HG03159 (cell line): ENCODE data around the gene NEDD4L.
"Not testable (repeated sequence)": the region's sequence is repeated elsewhere in the genome, so short reads cannot be mapped to it uniquely, and the experiment has no call there.

Experiments
- ATAC-seq: cut with Tn5 transposase; IDR thresholded peaks from one replicate; pipeline ENCODE4 v1.9.1; 2021; ENCODE audit warnings: mild to moderate bottlenecking, moderate library complexity; ENCODE audit not compliant: unreplicated experiment

NEDD4L gene

DNA sequence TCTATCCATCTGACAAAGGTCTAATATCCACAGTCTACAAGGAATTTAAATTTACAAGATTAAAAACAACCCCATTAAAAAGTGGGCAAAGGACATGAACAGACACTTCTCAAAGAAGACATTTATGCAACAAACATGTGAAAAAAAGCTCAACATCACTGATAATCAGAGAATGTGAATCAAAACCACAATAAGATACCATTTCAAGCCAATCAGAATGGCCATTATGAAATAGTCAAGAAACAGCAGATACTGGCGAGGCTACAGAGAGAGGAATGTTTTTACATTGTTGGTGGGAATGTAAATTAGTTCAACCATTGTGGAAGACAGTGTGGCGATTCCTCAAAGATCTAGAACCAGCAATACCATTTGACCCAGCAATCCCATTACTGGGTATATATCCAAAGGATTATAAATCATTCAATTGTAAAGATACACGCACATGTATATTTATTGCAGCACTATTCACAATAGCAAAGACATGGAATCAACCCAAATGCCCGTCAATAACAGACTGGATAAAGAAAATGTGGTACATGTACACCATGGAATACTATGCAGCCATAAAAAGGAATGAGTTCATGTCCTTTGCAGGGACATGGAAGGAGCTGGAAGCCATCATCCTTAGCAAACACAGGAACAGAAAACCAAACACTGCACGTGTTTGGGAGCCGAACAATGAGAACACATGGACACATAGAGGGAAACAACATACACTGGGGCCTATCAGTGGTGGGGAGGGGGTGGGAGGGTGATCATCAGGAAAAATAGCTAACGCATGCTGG is 391.4 kb downstream of the NEDD4L start:
- not testable (repeated sequence) for ATAC-seq

- no peak for ATAC-seq
Measured at GRCh38 chr18:58438161-58438957, 394.3 kb downstream of the NEDD4L start.

- no peak for ATAC-seq
Measured at GRCh38 chr18:58438958-58439300, 394.9 kb downstream of the NEDD4L start.

DNA sequence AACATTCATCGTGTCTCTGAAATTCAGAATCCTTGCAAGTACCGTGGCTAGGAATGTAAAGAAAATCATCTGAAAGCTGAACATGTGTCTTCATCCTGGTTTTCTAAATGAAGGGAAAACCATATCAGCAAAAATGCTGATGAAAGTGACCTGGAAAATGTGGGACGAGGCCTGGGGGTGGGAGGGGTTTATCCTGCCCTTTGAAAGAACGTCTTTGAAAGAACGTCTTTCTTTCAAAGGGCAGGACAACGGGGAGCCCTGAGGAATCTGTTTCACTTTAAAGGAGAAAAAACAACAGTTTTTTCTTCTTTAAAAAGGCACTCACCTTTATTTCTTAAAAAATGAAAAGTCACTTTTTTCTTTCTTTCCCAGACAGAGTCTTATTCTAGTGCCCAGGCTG is 399.6 kb downstream of the NEDD4L start:
- ATAC-seq = no peak

- no peak for ATAC-seq
Measured at GRCh38 chr18:58446391-58447060, 402.5 kb downstream of the NEDD4L start.

DNA sequence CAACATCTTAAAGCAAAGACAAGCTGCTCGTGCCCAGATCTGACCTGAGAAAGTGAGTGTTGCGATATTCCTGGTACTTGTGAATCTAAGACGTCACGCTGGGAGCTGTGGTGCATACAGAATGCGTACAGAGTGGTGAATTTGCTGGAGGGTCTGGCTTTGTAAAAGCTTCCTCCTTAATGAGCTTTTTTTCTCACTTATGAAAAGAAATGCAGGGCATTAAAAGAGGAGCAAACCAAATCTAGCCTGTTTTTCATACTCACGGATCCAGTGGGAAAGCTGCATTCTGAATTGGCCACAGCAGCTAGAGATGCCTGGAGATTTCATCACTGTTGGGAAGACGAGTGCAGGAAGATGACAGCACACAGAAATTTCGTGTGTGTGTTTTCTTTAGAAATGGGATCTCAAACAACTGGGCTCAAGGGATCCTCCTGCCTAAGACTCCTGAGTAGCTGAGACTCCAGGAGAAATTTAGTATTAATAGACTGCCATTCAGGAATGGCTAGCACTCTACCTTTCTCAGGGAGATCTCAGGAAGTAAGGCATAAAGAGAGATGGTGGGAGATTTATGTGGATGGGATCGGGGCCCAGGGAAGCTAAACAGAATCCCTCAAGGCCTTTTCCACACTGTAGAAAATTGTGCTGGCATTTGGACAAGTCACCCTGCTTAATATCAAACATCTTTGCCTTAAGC is 403.5 kb downstream of the NEDD4L start:
- ATAC-seq = no peak

- ATAC-seq = no peak
Measured at GRCh38 chr18:58449464-58449863, 405.4 kb downstream of the NEDD4L start.
